DOHH2 (cell line): Measurements from ENCODE around the gene PEX26.
"Not testable (repeated sequence)": the region's sequence is repeated elsewhere in the genome, so short reads cannot be mapped to it uniquely, and the experiment has no call there.

ENCODE experiments used
- CTCF ChIP-seq: fragments of 200-600 bp; sonication (generic); IDR thresholded peaks from one replicate; pipeline ENCODE4 v1.5.1; 2014; ENCODE audit warnings: antibody characterized with exemption, mild to moderate bottlenecking, low read depth, low read length; ENCODE audit not compliant: poor library complexity, severe bottlenecking
- EZH2phosphoT487 ChIP-seq: fragments of 200-600 bp; sonication (generic); IDR thresholded peaks from 2 replicates; pipeline ENCODE4 v1.6.1; 2017; ENCODE audit warnings: borderline replicate concordance, mild to moderate bottlenecking, antibody characterized with exemption, low read length, moderate library complexity, mixed read lengths

GRCh38 chr22:18105981-18106380, 28.2 kb downstream of the PEX26 start:
- TF ChIP-seq CTCF, EZH2phosphoT487: not testable (repeated sequence)
